Measurements from ENCODE around the gene PINLYP.

PINLYP gene

GRCh38 chr19:43616954-43617353, 41.4 kb downstream of the PINLYP start:
- TF ChIP-seq CTCF (conservative IDR thresholded peaks at IDR 0.05; ENCODE audit: low read depth, low read length), result no peak
- H4K20me1 ChIP-seq (ENCODE audit: insufficient read depth), result no peaks in the 10 kb centered on the region
- no peak overlapping the region for H3K4me2 ChIP-seq
- H3K27ac ChIP-seq, result no peak overlapping the region
- H3K36me3 ChIP-seq (ENCODE audit: insufficient read depth), result no peaks in the 10 kb centered on the region; the same call in 1 of the 2 replicates
- peaks cover 12% of the 10 kb centered on the region for H3K4me1 ChIP-seq (ENCODE audit: low read depth, poor library complexity, severe bottlenecking)
- H3K79me2 ChIP-seq (ENCODE audit: insufficient read depth, low read depth), result peaks cover 13% of the 10 kb centered on the region; the same call in 1 of the 2 replicates
- no peak overlapping the region for H3K4me3 ChIP-seq (IDR thresholded peaks at IDR 0.05; ENCODE audit: insufficient read depth, low read depth, low read length)
- no peak overlapping the region for H3K9ac ChIP-seq
- H2AFZ ChIP-seq (ENCODE audit: low read depth), result no peak overlapping the region
- H3K27me3 ChIP-seq (ENCODE audit: insufficient read depth, low read depth), result no peaks in the 10 kb centered on the region

- H3K4me1 ChIP-seq (ENCODE audit: low read depth, poor library complexity, severe bottlenecking), result peaks cover 12% of the 10 kb centered on the region
- no peaks in the 10 kb centered on the region for H4K20me1 ChIP-seq (ENCODE audit: insufficient read depth)
- peak overlapping the region; percentile 70 for H3K9ac ChIP-seq
- no peaks in the 10 kb centered on the region for H3K27me3 ChIP-seq (ENCODE audit: insufficient read depth, low read depth)
- peak overlapping the region; percentile 78 for H2AFZ ChIP-seq (ENCODE audit: low read depth)
- no peak overlapping the region for H3K4me3 ChIP-seq (IDR thresholded peaks at IDR 0.05; ENCODE audit: insufficient read depth, low read depth, low read length)
- peaks cover 13% of the 10 kb centered on the region; the same call in 1 of the 2 replicates for H3K79me2 ChIP-seq (ENCODE audit: insufficient read depth, low read depth)
- TF ChIP-seq CTCF (conservative IDR thresholded peaks at IDR 0.05; ENCODE audit: low read depth, low read length), result no peak
- peak overlapping the region; percentile 76 for H3K27ac ChIP-seq
- H3K4me2 ChIP-seq, result peak overlapping the region; percentile 76
- no peaks in the 10 kb centered on the region for H3K36me3 ChIP-seq (ENCODE audit: insufficient read depth)
Measured at GRCh38 chr19:43618921-43619261, 43.3 kb downstream of the PINLYP start.

DNA sequence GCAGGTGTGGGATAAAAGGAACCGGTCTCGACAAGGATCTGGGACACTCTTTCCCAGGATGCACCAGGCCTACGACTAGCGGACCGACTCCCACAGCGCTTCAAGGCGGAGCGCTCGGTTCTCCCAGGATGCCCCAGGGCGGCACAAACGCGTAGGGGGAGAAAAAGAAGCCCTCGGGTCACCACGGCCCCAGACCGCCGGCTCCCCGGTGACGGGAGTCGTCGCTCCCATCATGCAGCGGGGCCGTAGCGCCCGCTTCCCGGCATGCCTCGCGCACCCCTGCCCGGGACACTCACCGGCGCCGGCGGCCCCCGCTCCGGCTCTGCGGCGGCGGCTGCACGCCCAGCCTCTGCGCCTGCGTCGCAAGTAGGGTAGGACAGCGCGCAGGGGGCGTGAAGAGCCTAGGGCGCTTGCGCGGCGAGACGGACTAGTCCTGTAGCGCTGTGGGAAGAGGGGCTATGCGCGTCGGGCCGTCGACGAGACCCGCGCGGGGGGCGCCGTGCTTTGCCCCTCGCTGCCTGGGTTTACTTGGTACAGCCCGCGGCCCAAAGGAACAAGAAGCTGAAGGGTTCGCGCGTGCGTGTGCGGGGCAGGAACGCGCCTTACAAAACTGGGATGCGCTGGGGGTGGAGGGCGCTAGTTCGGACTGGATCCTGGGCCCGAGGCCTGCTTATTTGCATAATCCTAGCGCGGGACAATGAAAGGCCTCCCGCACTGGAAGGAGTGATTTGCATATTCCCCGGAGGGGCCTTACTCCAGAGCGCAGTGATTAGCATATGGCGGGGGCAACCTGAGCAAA, 43.9 kb downstream of the PINLYP start, which contains the start of gene ZNF428:
ZNF428 (minus strand) TSS at position 368 of the 799 bp plus-strand sequence. CDS start 5,325 bp downstream, outside the sequence.
- peak within 1 kb of the TSS; percentile 78 for H2AFZ ChIP-seq (ENCODE audit: low read depth)
- no peaks in the 10 kb centered on the region for H4K20me1 ChIP-seq (ENCODE audit: insufficient read depth)
- peak within 1 kb of the TSS; percentile 70 for H3K9ac ChIP-seq
- H3K4me2 ChIP-seq, result peak within 1 kb of the TSS; percentile 76
- no peaks in the 10 kb centered on the region for H3K27me3 ChIP-seq (ENCODE audit: insufficient read depth, low read depth)
- peaks cover 13% of the 10 kb centered on the region for H3K4me1 ChIP-seq (ENCODE audit: low read depth, poor library complexity, severe bottlenecking)
- TF ChIP-seq CTCF (conservative IDR thresholded peaks at IDR 0.05; ENCODE audit: low read depth, low read length), result no peak
- no peak within 1 kb of the TSS for H3K4me3 ChIP-seq (IDR thresholded peaks at IDR 0.05; ENCODE audit: insufficient read depth, low read depth, low read length)
- H3K27ac ChIP-seq, result peak within 1 kb of the TSS; percentile 76
- H3K79me2 ChIP-seq (ENCODE audit: insufficient read depth, low read depth), result peaks cover 13% of the 10 kb centered on the region; the same call in 1 of the 2 replicates
- H3K36me3 ChIP-seq (ENCODE audit: insufficient read depth), result no peaks in the 10 kb centered on the region

GRCh38 chr19:43620061-43621001, 44.7 kb downstream of the PINLYP start:
- H3K9ac ChIP-seq, result peak overlapping the region; percentile 70; the same call in 1 of the 2 replicates
- H3K27ac ChIP-seq, result peak overlapping the region; percentile 76; the same call in 1 of the 2 replicates
- no peak for TF ChIP-seq CTCF (conservative IDR thresholded peaks at IDR 0.05; ENCODE audit: low read depth, low read length)
- no peak overlapping the region for H3K4me3 ChIP-seq (IDR thresholded peaks at IDR 0.05; ENCODE audit: insufficient read depth, low read depth, low read length)
- peaks cover 13% of the 10 kb centered on the region; the same call in 1 of the 2 replicates for H3K79me2 ChIP-seq (ENCODE audit: insufficient read depth, low read depth)
- H3K4me1 ChIP-seq (ENCODE audit: low read depth, poor library complexity, severe bottlenecking), result peaks cover 16% of the 10 kb centered on the region
- no peaks in the 10 kb centered on the region for H3K36me3 ChIP-seq (ENCODE audit: insufficient read depth)
- H2AFZ ChIP-seq (ENCODE audit: low read depth), result peak overlapping the region; percentile 78
- no peaks in the 10 kb centered on the region for H3K27me3 ChIP-seq (ENCODE audit: insufficient read depth, low read depth)
- H4K20me1 ChIP-seq (ENCODE audit: insufficient read depth), result no peaks in the 10 kb centered on the region
- H3K4me2 ChIP-seq, result peak overlapping the region; percentile 69

All from KMS-11 (cell line).